Measurements from ENCODE around the gene BRIP1. TPM values are rescaled to one million over a fixed set of nuclear protein-coding genes. Genes with fewer than 3 reads are reported as not detected.
A peak's percentile ranks its signal among the peaks of the same experiment; 100 is the strongest.

Gene BRIP1
- total RNA-seq, 8 experiments from 2014 or later = 0.50 to 11.9 (median 1.0) TPM

DNA sequence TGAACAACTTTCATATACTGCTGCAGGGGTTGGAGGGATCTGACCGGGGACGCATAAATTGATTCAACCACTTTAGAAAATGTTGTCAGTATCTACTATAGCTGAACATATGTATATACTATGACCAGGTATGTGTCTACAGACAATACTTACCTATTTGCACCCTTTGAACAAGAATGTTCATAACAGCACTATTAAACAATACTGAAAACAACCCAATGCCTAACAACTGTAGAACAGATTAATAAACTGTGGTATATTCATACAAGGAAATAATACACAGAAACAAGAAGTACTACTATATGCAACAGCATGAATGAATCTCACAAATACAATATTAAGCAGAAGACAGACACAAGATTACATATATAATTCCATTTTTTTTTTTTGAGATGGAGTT, 10.5 kb downstream of the BRIP1 start:
- 92 to 100% (median 100%) methylated on average over 1 to 2 of the region's 2 CpGs; no CpG with 5 or more reads in 2 of the 10 experiments for WGBS, 10 experiments
- ATAC-seq (replicated peaks in 6 of 8) = no peak
- in situ Hi-C loops (cut with MboI; ENCODE audit: low pct_unique_long_range_greater_than_20kb in 2 of 9, low sequenced_read_pairs in 9 of 9, unreplicated experiment in 9 of 9) = no loop called here
- Histone ChIP-seq H3K4me3 (no peak overlapping the region), H3K27ac (no peak overlapping the region), H3K4me1 (replicated peaks in 1 of 2) (no peaks in the 10 kb centered on the region)

DNA sequence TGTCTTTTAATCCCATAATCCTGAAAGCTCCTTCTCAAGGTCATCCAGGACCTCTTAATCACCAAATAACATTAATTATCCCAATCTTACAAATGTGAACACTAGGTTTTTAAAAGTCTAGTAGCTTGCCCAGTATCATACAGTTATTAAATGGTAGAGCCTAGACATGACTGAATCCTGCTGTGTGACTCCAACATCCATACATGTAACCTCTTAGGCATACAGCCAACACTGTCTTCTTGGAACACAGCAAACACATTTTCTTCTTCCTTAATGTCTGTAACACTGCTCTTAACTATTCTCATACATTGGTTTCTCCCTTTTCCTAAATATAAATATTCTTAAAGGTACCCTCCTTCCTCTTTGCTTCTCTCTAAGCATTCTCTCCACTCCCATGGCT, 13.7 kb downstream of the BRIP1 start:
- no peak for ATAC-seq (replicated peaks in 6 of 8)
- in situ Hi-C loops (cut with MboI; ENCODE audit: low pct_unique_long_range_greater_than_20kb in 2 of 9, low sequenced_read_pairs in 9 of 9, unreplicated experiment in 9 of 9) = loop anchor here in 4 of 9 experiments (10.0 to 25.0 kb wide), 2 partner anchors 435 to 437 kb away; no protein-coding TSS in a partner anchor
- H3K27ac ChIP-seq = no peak overlapping the region
- H3K4me3 ChIP-seq = no peak overlapping the region
- no peaks in the 10 kb centered on the region for H3K4me1 ChIP-seq (replicated peaks in 1 of 2)

DNA sequence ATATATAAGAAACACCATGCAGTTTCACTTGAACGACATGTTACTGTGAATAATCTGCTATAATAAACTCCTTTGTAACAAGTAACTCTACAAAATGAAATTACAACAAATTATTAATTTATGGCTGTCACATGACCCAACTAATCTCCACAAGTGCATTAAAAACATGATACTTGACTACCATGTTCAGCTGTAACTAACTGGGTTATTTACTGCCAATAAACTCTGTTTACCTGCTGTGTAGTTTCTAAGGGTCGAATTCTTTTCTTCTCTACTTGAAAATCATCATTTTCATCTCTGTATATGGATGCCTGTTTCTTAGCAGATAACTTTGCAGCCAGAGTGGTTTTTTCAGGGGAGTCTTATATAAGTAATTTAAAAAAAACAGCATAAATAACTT, 14.4 kb downstream of the BRIP1 start:
- ATAC-seq (replicated peaks in 6 of 8) = no peak
- Histone ChIP-seq H3K4me1 (replicated peaks in 1 of 2) (no peaks in the 10 kb centered on the region), H3K27ac (no peak overlapping the region), H3K4me3 (no peak overlapping the region)
- in situ Hi-C loops (cut with MboI; ENCODE audit: low pct_unique_long_range_greater_than_20kb in 2 of 9, low sequenced_read_pairs in 9 of 9, unreplicated experiment in 9 of 9) = loop anchor here in 4 of 9 experiments (10.0 to 25.0 kb wide), 2 partner anchors 434 to 437 kb away; no protein-coding TSS in a partner anchor
- 63 to 100% (median 100%) methylated on average over 1 to 2 of the region's 2 CpGs; no CpG with 5 or more reads in 1 of the 10 experiments for WGBS, 10 experiments

DNA sequence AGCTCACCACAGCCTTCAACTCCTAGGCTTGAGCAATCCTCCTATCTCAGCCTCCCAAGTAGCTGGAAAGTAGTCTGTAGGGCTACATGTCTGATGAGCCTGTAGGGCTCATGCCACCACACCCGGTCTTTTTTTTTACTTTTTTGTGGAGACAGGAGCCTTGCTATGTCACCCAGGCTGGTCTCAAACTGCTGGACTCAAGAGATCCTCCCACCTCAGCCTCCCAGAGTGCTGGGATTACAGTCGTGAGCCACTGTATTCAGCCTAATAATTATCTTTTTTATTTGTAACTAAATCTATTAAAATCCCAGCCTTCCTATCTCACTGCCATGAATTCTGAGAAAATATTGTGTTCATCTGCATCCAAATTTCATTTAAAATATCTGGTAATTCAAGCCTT, 15.1 kb downstream of the BRIP1 start:
- in situ Hi-C loops (cut with MboI; ENCODE audit: low pct_unique_long_range_greater_than_20kb in 2 of 9, low sequenced_read_pairs in 9 of 9, unreplicated experiment in 9 of 9) = loop anchor here in 4 of 9 experiments (10.0 to 25.0 kb wide), 2 partner anchors 433 to 436 kb away; no protein-coding TSS in a partner anchor
- no peak overlapping the region for H3K27ac ChIP-seq
- 11 to 100% (median 88%) methylated on average over 1 to 2 of the region's 2 CpGs; no CpG with 5 or more reads in 2 of the 10 experiments for WGBS, 10 experiments
- H3K4me3 ChIP-seq = no peak overlapping the region
- H3K4me1 ChIP-seq (replicated peaks in 1 of 2) = no peaks in the 10 kb centered on the region
- ATAC-seq (replicated peaks in 6 of 8) = no peak

DNA sequence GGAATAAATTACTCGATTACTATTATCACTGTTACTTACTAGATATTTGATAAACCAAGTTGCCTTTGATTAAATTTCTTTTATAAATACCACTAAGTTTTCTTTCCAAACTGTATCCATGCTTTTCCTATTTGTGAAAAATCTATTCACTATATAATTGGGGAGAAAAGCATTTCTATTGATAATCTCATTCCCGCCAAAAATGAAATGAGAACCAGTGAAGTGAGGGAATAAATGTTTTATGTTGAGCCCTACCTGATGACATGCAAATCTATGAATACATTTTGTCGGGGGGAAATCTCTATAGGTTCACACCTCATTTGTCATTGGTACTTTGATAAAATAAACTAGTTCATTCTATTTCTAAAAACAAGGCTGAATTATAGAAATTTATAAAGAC, 15.7 kb downstream of the BRIP1 start:
- no peaks in the 10 kb centered on the region for H3K4me1 ChIP-seq (replicated peaks in 1 of 2)
- in situ Hi-C loops (cut with MboI; ENCODE audit: low pct_unique_long_range_greater_than_20kb in 2 of 9, low sequenced_read_pairs in 9 of 9, unreplicated experiment in 9 of 9) = loop anchor here in 4 of 9 experiments (10.0 to 25.0 kb wide), 2 partner anchors 433 to 435 kb away; no protein-coding TSS in a partner anchor
- H3K4me3 ChIP-seq = no peak overlapping the region
- no peak for ATAC-seq (replicated peaks in 6 of 8)
- WGBS, 10 experiments = 89 to 100% (median 95%) methylated on average over 2 to 3 of the region's 3 CpGs
- H3K27ac ChIP-seq = no peak overlapping the region

DNA sequence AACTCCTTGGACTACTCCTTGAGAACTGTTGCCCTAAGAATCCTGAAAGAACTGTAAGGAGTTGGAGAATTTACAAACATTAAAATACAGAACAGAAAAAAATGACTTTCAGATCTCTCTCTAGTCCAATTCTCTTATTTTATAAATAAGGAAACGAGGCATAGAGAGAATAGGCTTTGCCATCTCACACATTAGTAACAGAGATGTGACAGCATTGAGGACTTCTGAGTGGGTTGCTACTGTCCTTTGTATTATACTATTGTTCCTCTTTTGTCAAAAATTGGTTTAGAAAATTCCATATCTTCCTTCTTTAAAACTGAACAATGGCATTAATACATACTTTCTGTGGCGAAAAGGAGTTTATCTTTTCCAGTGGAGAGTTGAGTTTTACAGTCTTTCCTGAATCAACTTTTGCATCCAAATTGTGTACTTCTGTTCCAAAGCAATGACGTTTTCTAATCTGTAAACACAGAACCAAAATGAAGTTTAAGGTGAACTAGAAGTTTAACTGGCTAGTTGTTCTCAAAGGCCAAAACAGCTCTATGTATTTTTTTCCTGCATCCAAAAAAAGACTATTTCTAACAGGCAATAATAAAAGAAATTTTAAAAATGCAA, 16.5 kb downstream of the BRIP1 start:
- Histone ChIP-seq H3K4me1 (replicated peaks in 1 of 2) (no peaks in the 10 kb centered on the region), H3K4me3 (no peak overlapping the region), H3K27ac (no peak overlapping the region)
- in situ Hi-C loops (cut with MboI; ENCODE audit: low pct_unique_long_range_greater_than_20kb in 2 of 9, low sequenced_read_pairs in 9 of 9, unreplicated experiment in 9 of 9) = loop anchor here in 4 of 9 experiments (10.0 to 25.0 kb wide), 2 partner anchors 432 to 435 kb away; no protein-coding TSS in a partner anchor
- WGBS, 10 experiments = 87 to 100% (median 98%) methylated on average over 1 to 3 of the region's 3 CpGs; no CpG with 5 or more reads in 1 of the 10 experiments
- ATAC-seq (replicated peaks in 6 of 8) = no peak

DNA sequence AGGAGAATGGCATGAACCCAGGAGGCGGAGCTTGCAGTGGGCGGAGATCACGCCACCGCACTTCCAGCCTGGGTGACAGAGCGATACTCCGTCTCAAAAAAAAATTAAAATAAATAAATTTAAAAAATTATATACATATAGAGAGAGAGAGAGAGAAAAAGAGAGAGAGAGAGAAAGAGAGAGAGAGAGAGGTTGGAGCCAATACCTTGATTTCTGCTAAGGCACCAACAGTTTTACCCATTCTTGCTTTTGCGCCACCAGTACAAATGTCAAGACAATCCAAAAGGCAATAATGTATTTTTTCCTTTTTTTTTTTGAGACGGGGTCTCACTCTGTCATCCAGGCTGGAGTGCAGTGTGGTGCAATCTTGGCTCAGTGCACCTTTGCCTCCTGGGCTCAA, 17.2 kb downstream of the BRIP1 start:
- WGBS, 10 experiments = 82 to 100% (median 98%) methylated on average over 2 to 8 of the region's 8 CpGs; no CpG with 5 or more reads in 2 of the 10 experiments
- H3K27ac ChIP-seq = no peak overlapping the region
- no peak for ATAC-seq (replicated peaks in 6 of 8)
- in situ Hi-C loops (cut with MboI; ENCODE audit: low pct_unique_long_range_greater_than_20kb in 2 of 9, low sequenced_read_pairs in 9 of 9, unreplicated experiment in 9 of 9) = loop anchor here in 4 of 9 experiments (10.0 to 25.0 kb wide), 2 partner anchors 431 to 434 kb away; no protein-coding TSS in a partner anchor
- H3K4me3 ChIP-seq = no peak overlapping the region
- no peaks in the 10 kb centered on the region for H3K4me1 ChIP-seq (replicated peaks in 1 of 2)

DNA sequence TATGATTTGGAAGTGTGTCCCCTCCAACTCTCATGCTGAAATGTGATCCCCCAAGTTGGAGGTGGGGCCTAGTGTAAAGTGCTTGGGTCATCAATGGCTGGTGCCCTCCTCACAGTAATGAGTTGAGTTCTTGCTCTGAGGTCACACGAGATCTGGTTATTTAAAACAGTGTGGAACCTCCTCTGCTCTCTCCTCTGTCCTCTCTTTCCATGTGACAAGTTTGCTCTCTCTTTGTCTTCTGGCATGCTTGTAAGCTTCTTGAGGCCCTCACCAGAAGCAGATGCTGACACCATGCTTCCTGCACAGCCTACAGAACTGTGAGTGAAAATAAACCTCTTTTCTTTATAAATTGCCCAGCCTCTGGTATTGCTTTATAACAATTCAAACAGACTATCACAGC, 19.9 kb downstream of the BRIP1 start:
- ATAC-seq (replicated peaks in 6 of 8) = no peak
- 80 to 100% (median 83%) methylated on average over 1 of the region's 1 CpG; no CpG with 5 or more reads in 7 of the 10 experiments for WGBS, 10 experiments
- in situ Hi-C loops (cut with MboI; ENCODE audit: low pct_unique_long_range_greater_than_20kb in 2 of 9, low sequenced_read_pairs in 9 of 9, unreplicated experiment in 9 of 9) = loop anchor here in 4 of 9 experiments (10.0 to 25.0 kb wide), 2 partner anchors 429 to 431 kb away; no protein-coding TSS in a partner anchor
- Histone ChIP-seq H3K27ac (no peak overlapping the region), H3K4me3 (no peak overlapping the region), H3K4me1 (replicated peaks in 1 of 2) (no peaks in the 10 kb centered on the region)

DNA sequence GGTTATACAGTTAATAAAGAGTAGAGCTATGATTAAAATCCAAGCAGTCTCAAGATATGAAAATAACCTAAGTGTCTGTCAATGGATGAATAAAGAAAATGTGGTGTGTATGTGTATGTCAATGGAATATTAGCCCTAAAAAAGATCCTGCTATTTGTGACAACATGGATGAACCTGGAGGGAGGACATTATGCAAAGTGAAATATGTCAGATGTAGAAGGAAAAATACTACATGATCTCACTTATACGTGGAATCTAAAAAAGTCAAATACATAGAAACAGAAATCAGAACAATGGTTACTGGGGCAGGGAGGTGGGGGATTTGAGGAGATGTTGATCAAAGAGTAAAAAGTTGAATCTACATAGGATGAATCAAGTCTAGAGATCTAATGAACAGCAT, 20.4 kb downstream of the BRIP1 start:
- in situ Hi-C loops (cut with MboI; ENCODE audit: low pct_unique_long_range_greater_than_20kb in 2 of 9, low sequenced_read_pairs in 9 of 9, unreplicated experiment in 9 of 9) = loop anchor here in 4 of 9 experiments (10.0 to 25.0 kb wide), 2 partner anchors 428 to 431 kb away; no protein-coding TSS in a partner anchor
- H3K27ac ChIP-seq = no peak overlapping the region
- H3K4me1 ChIP-seq (replicated peaks in 1 of 2) = no peaks in the 10 kb centered on the region
- 82 to 100% (median 91%) methylated on average over 1 of the region's 1 CpG; no CpG with 5 or more reads in 3 of the 10 experiments for WGBS, 10 experiments
- H3K4me3 ChIP-seq = no peak overlapping the region
- ATAC-seq (replicated peaks in 6 of 8) = no peak

DNA sequence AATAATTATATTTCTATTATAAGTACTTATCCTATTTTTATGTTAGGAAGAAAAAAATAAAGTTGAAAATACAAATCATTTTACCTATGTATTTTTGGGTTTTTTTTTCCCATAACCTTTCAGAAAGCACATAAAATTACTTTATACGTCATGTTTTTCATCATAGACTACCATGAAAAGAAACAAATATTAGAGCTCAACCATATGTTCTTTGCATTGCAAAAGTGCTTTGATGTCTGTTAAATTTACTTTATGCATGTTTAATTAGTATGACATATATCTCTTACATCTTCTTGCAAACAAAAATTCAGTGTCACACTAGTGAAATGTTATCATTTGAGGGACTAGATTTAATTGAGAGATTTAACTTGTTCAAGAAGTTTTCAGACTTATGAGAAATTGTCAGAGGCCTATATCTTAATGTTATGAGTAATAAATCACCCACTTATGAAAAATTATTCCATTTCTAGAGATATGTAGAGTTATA, 24.0 kb downstream of the BRIP1 start:
- in situ Hi-C loops (cut with MboI; ENCODE audit: low pct_unique_long_range_greater_than_20kb in 2 of 9, low sequenced_read_pairs in 9 of 9, unreplicated experiment in 9 of 9) = loop anchor here in 5 of 9 experiments (5.0 to 25.0 kb wide), 3 partner anchors 202 to 427 kb away; no protein-coding TSS in a partner anchor
- no peak for ATAC-seq (replicated peaks in 6 of 8)
- H3K4me1 ChIP-seq (replicated peaks in 1 of 2) = no peaks in the 10 kb centered on the region
- no peak overlapping the region for H3K4me3 ChIP-seq
- 82 to 100% (median 100%) methylated on average over 1 of the region's 1 CpG for WGBS, 10 experiments
- no peak overlapping the region for H3K27ac ChIP-seq

DNA sequence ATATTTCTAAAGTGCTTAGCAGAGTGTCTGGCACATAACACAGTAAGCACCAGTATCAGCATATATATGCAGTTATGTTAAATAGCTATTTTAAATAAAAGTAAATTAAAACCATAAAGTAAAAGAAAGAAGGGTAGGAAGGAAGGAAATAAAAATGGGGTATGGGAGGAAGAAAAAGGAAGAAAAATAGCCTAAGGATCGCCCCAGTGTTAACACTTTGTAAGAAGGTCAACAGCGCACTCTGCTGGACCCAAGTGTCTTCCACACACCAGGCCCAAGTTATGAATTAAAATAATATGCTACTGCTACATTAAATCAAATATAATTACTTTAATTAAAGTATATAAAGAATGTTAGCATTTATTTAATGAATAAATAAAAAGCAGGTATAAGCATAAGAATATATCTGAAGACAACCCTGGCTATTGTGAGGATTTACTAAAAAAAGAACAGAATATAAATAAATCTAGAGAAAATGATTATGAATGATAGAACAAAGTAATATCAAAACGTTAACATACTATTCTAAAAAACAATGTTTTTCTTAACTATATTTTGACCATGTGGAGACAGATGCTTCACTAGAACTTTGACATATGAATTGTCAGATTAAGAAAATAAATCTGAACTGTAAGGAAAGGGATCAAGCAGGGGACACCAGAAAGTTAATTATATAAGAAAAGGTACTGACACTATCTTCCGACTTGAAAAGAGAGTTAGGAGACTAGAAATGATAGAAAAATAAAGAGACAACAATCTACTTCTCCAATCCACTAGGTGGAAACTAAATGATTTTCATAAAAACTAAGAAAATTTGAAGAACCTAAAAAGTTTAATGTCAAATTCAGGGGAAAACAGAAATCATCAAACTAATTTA, 25.9 kb downstream of the BRIP1 start:
- ATAC-seq (replicated peaks in 6 of 8) = peak; percentile 47 to 86 (median 60)
- in situ Hi-C loops (cut with MboI; ENCODE audit: low pct_unique_long_range_greater_than_20kb in 2 of 9, low sequenced_read_pairs in 9 of 9, unreplicated experiment in 9 of 9) = loop anchor here in 5 of 9 experiments (5.0 to 25.0 kb wide), 3 partner anchors 200 to 425 kb away; no protein-coding TSS in a partner anchor
- Histone ChIP-seq H3K4me3 (no peak overlapping the region), H3K4me1 (replicated peaks in 1 of 2) (no peaks in the 10 kb centered on the region), H3K27ac (no peak overlapping the region)
- WGBS, 10 experiments = 26 to 80% (median 51%) methylated on average over 1 to 4 of the region's 4 CpGs; no CpG with 5 or more reads in 1 of the 10 experiments

DNA sequence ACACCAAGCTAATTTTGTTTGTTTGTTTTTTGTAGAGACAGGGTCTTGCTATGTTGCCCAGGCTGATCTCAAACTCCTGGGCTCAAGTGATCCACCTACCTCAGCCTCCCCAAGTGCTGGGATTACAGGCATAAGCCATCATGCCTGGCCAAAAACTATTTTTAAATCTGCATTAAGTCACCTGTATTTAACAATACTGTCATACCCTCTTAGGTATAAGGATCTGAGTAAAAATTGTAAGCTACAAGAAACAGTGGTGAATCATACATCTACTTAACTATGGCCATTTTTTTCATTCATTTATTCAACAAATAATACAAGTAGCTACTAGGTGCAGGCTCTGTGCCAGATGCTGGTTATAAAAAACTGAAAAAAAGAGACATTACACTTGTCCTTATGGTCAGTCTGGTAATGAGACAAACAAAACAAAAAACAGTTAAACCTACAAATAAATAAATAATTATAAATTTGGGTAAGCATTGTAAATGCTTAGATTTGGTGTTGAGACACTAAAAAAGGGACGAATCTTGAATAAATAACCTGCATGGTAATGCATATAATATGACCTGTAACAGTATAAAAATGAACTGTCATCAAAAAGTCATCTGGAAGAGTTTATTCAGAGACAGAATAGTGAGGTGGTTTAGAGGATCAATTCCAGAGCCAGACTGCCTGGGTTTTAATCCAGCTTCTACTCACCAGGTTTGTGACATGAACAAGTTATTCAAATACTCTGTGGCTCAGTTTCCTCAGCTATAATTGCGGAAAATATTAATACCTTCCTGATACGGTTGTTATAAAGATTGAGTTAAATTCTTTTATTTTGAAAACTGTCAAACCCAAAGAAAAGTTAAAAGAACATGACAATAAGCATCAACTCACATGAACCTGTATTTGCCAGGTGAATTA, 26.8 kb downstream of the BRIP1 start:
- WGBS, 10 experiments = 52 to 100% (median 84%) methylated on average over 1 to 3 of the region's 3 CpGs
- in situ Hi-C loops (cut with MboI; ENCODE audit: low pct_unique_long_range_greater_than_20kb in 2 of 9, low sequenced_read_pairs in 9 of 9, unreplicated experiment in 9 of 9) = loop anchor here in 5 of 9 experiments (5.0 to 25.0 kb wide), 3 partner anchors 199 to 424 kb away; no protein-coding TSS in a partner anchor
- H3K4me3 ChIP-seq = no peak overlapping the region
- H3K4me1 ChIP-seq (replicated peaks in 1 of 2) = no peaks in the 10 kb centered on the region
- H3K27ac ChIP-seq = no peak overlapping the region
- ATAC-seq (replicated peaks in 6 of 8) = no peak

Data from motor neuron (in vitro differentiated cells).